ENCODE results near the gene NFASC. TPM values are rescaled to one million over a fixed set of nuclear protein-coding genes. Genes with fewer than 3 reads are reported as not detected.

NFASC gene
- total and polyA plus RNA-seq, 9 of the 15 experiments (the other 6 are each of a cell fraction or from before 2014, with no cell fraction given) = 0.03 to 0.16 (median 0.06) TPM; not detected in 6

GRCh38 chr1:205062895-205063294 lies 192.2 kb downstream of the NFASC start:
- no TSS peak for BruUV-seq (replicated peaks)
- H3K9ac ChIP-seq (ENCODE audit: insufficient read depth in 1 of 2, low read depth in 2 of 2, low read length in 2 of 2) = no peak overlapping the region
- 0% methylated on average over 3 of the region's 3 CpGs for WGBS (ENCODE audit: insufficient coverage, low coverage, missing lambda C conversion rate)
- H3K4me3 ChIP-seq = no peak overlapping the region
- no peaks in the 10 kb centered on the region for H3K9me3 ChIP-seq (replicated peaks; ENCODE audit: control insufficient read depth, insufficient read depth, low read depth, low read length)
- no peak overlapping the region for H3K27ac ChIP-seq (ENCODE audit: extremely low read depth, low read depth, low read length)
- no peaks in the 10 kb centered on the region for H3K9me1 ChIP-seq (ENCODE audit: control insufficient read depth, insufficient read depth, low read length)
- TF ChIP-seq BCOR (IDR thresholded peaks at IDR 0.05) (peak; percentile 82), HDAC2 (IDR thresholded peaks at IDR 0.05) (peak; percentile 26; the same call in 1 of the 2 replicates), ZNF76 (CRISPR knock-in tag; IDR thresholded peaks at IDR 0.05; ENCODE audit: borderline replicate concordance) (no peak), JUNB (CRISPR knock-in tag; conservative IDR thresholded peaks at IDR 0.05) (no peak), RBM25 (IDR thresholded peaks at IDR 0.05; ENCODE audit: low read depth, low read length, severe bottlenecking) (peak; percentile 92), RCOR1 (IDR thresholded peaks at IDR 0.05; ENCODE audit: borderline replicate concordance in 1 of 2, low read depth in 2 of 2, low read length in 2 of 2) (0 out of 4 replicates have a peak, but pooled peaks of 1 of the 2 experiments have one; percentile 28), ZNF24 (IDR thresholded peaks at IDR 0.05) (peak; percentile 10; the same call in 1 of the 2 replicates)
- peaks cover 17% of the 10 kb centered on the region for H4K20me1 ChIP-seq (replicated peaks; ENCODE audit: control insufficient read depth, insufficient read depth, low read length)
- in situ Hi-C loops (cut with MboI) = loop anchor here (5.0 kb wide), 1 partner anchor 86 kb away; no protein-coding TSS in a partner anchor
- DNase-seq (ENCODE audit: extremely low read depth in 1 of 4, low spot score in 3 of 4) = no peak
- no peak for ATAC-seq
- intact Hi-C loops (cut with micrococcal nuclease) = loop anchor here (1.0 to 10.0 kb wide), 2 partner anchors 193 to 258 kb away; no protein-coding TSS in a partner anchor
- H3K79me2 ChIP-seq (ENCODE audit: control insufficient read depth, insufficient read depth, low read length) = no peaks in the 10 kb centered on the region
- H3K27me3 ChIP-seq (ENCODE audit: control insufficient read depth in 2 of 2, insufficient read depth in 2 of 2, low read length in 2 of 2) = peaks cover 38 to 74% of the 10 kb centered on the region in 2 experiments
- ChIA-PET CTCF (ENCODE audit: low intra/inter-chr PET ratio) (no interaction called here), POLR2A (interaction anchor here (0.6 to 2.0 kb wide), 7 partner anchors 8 to 201 kb away, joined by 3 to 11 read pairs (median 4); no protein-coding TSS in a partner anchor)
- H2AFZ ChIP-seq (ENCODE audit: low read depth, low read length) = no peak overlapping the region
- no peaks in the 10 kb centered on the region for H3K36me3 ChIP-seq (ENCODE audit: control insufficient read depth, insufficient read depth, low read length)
- peaks cover 0 to 23% of the 10 kb centered on the region in 2 experiments; a peak in 3 of 5 replicates for H3K4me1 ChIP-seq (replicated peaks in 1 of 2; ENCODE audit: control insufficient read depth in 2 of 2, insufficient read depth in 2 of 2, low read length in 2 of 2)
- no peak overlapping the region for H3K4me2 ChIP-seq (ENCODE audit: insufficient read depth, low read length)
- FAIRE-seq = peak; percentile 11

Measured in K562 (cell line).